Spinal cord (tissue), 10 donors: ENCODE measurements around the gene TGM1. TPM values are rescaled to one million over a fixed set of nuclear protein-coding genes. Genes with fewer than 3 reads are reported as not detected.
"Not testable (repeated sequence)": the region's sequence is repeated elsewhere in the genome, so short reads cannot be mapped to it uniquely, and the experiment has no call there.

Source experiments
- DNase-seq, 6 donors: peaks; one replicate each; pipeline versions ENCODE4 v3.0.0 to v3.0.0-alpha.2; 2013 to 2015; ENCODE audit warnings: low spot score in 6 of 6, low read depth in 4 of 6
- H3K27ac ChIP-seq: one replicate; pipeline ENCODE4 v1.5.1; 2013; ENCODE audit warnings: low read depth, low read length, control low read depth
- H3K27me3 ChIP-seq: one replicate; pipeline ENCODE4 v1.6.1; 2013; ENCODE audit warnings: low read length; ENCODE audit not compliant: control insufficient read depth, insufficient read depth
- H3K36me3 ChIP-seq: one replicate; pipeline ENCODE4 v1.6.1; 2013; ENCODE audit warnings: low read length; ENCODE audit not compliant: control insufficient read depth, insufficient read depth
- H3K4me1 ChIP-seq: one replicate; pipeline ENCODE4 v1.6.1; 2013; ENCODE audit warnings: low read length; ENCODE audit not compliant: control insufficient read depth, insufficient read depth
- H3K4me3 ChIP-seq: one replicate; pipeline ENCODE4 v1.5.1; 2013; ENCODE audit warnings: low read depth, low read length, control low read depth
- H3K9me3 ChIP-seq: one replicate; pipeline ENCODE4 v1.6.1; 2013; ENCODE audit warnings: low read length; ENCODE audit not compliant: control insufficient read depth, insufficient read depth
- WGBS: methylation state at CpG from one replicate; pipeline ENCODE4 v1.1.5; 2013; ENCODE audit warnings: missing lambda C conversion rate; ENCODE audit not compliant: insufficient coverage; 5-methylcytosine and 5-hydroxymethylcytosine counted together
- polyA plus RNA-seq, 2 donors: library from polyadenylated mRNA; unstranded; fragments of 120-200 nt; gene quantifications; one replicate each; pipeline ENCODE4 v1.2.1, GENCODE V29; 2013; ENCODE audit not compliant: insufficient read length in 2 of 2
- total RNA-seq, 2 donors: library from RNA; depleted of rRNA in 1 of 2; stranded (reverse); fragments of 120-200 nt in 1 of 2; fragments of >200 nt in 1 of 2; gene quantifications; one replicate each; pipeline versions ENCODE4 v1.2.3 to v1.2.4, GENCODE V29; 2013 to 2014
- donor health status: healthy.

The TGM1 gene
- total and polyA plus RNA-seq, 4 donors, result 0.99 to 6.2 (median 5.5) TPM

DNA sequence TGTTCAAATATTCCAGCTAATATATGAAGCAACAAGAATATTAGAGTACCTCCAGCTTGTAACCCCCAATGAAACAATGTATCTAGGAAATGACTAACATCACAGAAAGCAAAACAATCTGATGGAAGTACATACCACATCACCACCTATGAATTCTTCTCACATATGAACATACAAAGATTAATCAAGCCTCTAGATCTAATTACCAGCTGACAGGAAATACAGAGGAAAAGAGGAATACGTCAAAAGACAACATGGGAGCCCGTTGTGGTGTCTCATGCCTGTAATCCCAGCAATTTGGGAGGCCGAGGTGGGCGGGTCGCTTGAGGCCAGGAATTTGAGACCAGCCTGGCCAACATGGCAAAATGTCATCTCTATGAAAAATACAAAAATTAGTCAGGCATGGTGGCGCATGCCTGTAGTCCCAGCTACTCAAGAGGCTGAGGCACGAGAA, 38.3 kb downstream of the TGM1 start:
- peaks cover 10% of the 10 kb centered on the region for H3K36me3 ChIP-seq
- no peaks in the 10 kb centered on the region for H3K27me3 ChIP-seq
- no peak overlapping the region for H3K4me3 ChIP-seq
- DNase-seq, result no peak
- no peaks in the 10 kb centered on the region for H3K9me3 ChIP-seq
- H3K4me1 ChIP-seq, result no peaks in the 10 kb centered on the region
- H3K27ac ChIP-seq, result no peak overlapping the region
- 96% methylated on average over 7 of the region's 7 CpGs for WGBS

DNA sequence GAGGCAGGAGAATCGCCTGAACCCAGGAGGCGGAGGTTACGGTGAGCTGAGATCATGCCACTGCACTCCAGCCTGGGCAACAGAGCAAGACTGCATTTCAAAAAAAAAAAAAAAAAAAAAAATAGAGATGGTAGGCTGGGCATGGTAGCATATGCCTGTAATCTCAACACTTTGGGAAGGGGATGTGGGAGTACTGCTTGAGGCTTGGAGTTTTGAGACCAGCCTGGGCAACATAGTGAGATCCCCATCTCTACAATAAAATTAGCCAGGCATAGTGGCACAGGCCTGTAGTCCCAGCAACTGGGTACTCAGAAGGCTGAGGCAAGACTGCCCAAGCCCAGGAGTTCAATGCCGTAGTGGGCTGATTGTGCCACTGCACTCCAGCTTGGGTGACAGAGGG, 40.0 kb downstream of the TGM1 start:
- 100% methylated on average over 3 of the region's 4 CpGs for WGBS
- H3K4me3 ChIP-seq, result not testable (repeated sequence)

DNA sequence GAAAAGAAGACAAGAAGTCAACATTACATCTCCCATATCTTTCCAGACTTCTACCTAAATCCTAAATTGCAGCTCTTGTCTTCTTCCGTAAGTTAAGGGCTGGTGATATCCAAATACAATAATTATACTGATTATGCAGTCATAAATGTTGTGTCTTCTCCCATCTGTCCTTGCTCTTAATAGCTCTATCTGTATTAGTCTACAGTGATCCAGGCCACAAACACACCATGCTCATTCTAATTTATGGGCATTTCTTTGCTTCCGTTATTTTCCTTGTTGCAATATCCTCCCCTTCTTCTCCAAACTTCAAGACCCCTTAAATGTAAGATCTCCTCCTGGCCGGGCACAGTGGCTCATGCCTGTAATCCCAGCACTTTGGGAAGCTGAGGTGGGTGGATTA, 43.5 kb downstream of the TGM1 start:
- peaks cover 11% of the 10 kb centered on the region for H3K4me1 ChIP-seq
- H3K27ac ChIP-seq, result no peak overlapping the region
- H3K4me3 ChIP-seq, result no peak overlapping the region
- no peak for DNase-seq
- no peaks in the 10 kb centered on the region for H3K27me3 ChIP-seq
- no peaks in the 10 kb centered on the region for H3K9me3 ChIP-seq
- WGBS, result no CpG with 5 or more reads among the region's 3 CpGs
- peaks cover 4% of the 10 kb centered on the region for H3K36me3 ChIP-seq

More for the DNA sequence above, 40.0 kb downstream of the TGM1 start:
- not testable (repeated sequence) for DNase-seq, H3K4me1 ChIP-seq, H3K9me3 ChIP-seq, H3K27ac ChIP-seq, H3K27me3 ChIP-seq, H3K36me3 ChIP-seq

DNA sequence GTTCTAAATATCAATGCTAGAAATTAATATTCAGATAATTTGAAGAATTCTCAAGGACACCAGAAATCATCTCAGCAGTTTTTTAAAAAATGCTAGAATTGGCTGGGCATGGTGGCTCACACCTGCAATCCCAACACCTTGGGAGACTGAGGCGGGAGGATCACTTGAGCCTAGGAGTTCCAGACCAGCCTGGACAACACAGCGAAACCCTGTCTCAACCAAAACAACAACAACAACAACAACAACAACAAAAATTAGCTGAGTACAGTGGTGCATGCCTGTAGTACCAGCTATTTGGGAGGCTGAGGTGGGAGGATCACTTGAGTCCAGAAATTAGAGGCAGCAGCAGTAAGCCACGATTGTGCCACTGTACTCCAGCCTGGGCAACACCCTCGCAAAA, 43.9 kb downstream of the TGM1 start:
- peaks cover 12% of the 10 kb centered on the region for H3K4me1 ChIP-seq
- no peak for DNase-seq

DNA sequence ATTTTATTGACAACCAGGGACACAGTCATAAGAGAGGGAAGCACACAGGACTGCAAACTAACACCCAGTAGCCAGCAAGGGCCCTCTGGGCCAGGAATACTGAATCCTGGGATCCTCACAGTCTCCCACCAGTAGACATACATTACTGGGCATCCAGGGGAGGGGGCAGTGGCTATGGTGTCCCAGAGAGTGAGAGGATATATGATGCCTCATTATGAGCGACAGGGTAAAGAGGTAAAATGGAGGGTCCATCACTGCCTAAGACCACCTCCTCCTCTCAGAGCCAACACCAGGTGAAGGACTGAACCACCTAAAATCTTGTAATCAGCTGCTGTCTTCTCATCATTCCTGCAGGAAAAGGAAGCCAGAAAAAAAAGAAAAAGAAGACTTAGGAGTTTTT, 46.1 kb downstream of the TGM1 start:
- H3K4me3 ChIP-seq, H3K27me3 ChIP-seq, H3K36me3 ChIP-seq, H3K9me3 ChIP-seq, DNase-seq, H3K27ac ChIP-seq: not testable (repeated sequence)
- peaks cover 30% of the 10 kb centered on the region for H3K4me1 ChIP-seq
- WGBS, result no CpG with 5 or more reads among the region's 1 CpG

More for the DNA sequence above, 43.9 kb downstream of the TGM1 start:
- WGBS, result no CpG with 5 or more reads among the region's 4 CpGs
- H3K27me3 ChIP-seq, result no peaks in the 10 kb centered on the region
- H3K27ac ChIP-seq, result no peak overlapping the region
- no peak overlapping the region for H3K4me3 ChIP-seq
- no peaks in the 10 kb centered on the region for H3K9me3 ChIP-seq
- H3K36me3 ChIP-seq, result peaks cover 4% of the 10 kb centered on the region

DNA sequence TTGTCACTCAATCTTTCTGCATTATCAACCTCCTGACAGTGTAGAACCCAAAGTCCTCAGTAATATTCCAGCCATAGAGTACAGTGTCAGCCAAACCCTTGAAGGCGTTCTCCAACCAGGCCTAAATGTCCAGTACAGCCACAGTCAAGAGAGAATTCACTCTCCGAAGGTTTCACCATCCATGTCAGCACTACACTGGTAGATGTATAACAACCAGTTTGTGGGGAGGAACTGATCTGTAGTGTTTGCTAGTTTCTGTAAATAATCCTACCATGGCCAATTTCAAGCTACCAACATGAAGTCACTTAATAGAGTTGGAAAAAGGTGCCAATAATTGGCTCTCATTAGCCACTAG, 46.7 kb downstream of the TGM1 start:
- Histone ChIP-seq H3K9me3 (no peaks in the 10 kb centered on the region), H3K4me1 (peaks cover 32% of the 10 kb centered on the region), H3K4me3 (peak overlapping the region; percentile 96), H3K36me3 (peaks cover 5% of the 10 kb centered on the region), H3K27ac (peak overlapping the region; percentile 94), H3K27me3 (no peaks in the 10 kb centered on the region)
- no peak for DNase-seq
- 83% methylated on average over 1 of the region's 2 CpGs for WGBS

DNA sequence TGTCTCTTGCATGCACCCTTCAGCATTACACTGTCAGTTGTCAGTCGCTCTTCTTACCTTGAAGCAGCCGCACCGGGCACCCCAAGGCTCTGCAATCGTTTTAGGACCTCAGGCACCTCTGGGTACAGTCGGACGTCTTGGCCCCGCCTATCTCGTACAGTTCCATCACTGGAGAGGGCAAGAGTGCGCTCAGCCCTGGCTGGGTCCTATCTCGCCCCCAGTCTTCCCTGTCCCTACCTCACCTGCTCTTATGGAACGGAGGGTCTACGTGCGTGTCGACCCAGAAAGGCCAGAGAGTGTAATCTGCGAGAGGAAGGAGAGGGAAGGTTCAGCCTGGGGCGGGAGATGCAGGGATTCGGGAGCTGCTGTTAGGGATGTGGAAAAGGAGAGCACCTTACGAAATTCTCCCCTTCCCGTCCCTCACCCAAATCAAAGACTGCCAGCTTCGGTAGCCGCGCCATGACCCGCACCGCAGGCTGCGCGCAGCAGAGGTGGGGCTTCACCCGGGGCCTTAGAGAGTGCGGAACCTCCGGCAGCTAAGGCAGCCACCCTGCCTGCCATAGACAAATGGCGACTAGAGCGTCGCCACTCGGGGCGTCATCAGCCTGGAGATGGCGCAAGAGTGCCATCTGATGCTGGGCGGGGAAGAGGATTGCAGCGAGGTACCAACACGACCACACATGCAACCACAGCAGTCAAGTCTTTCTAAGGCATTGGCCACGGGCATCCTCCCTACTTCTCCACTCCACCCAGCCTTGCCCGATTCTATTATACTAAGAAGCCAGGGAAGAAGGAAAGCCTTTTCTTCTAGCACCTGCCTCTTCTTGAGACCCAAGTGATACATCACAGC, 47.3 kb downstream of the TGM1 start, which contains the start of gene MDP1:
Gene MDP1 (minus strand): TSS at position 572 of the 850 bp plus-strand sequence. CDS start 111 bp downstream, at position 461.
- DNase-seq, result peak; percentile 70 to 98 (median 84)
- Histone ChIP-seq H3K4me3 (peak within 1 kb of the TSS; percentile 96), H3K36me3 (peaks cover 11% of the 10 kb centered on the region), H3K27ac (peak within 1 kb of the TSS; percentile 94), H3K4me1 (peaks cover 34% of the 10 kb centered on the region), H3K9me3 (no peaks in the 10 kb centered on the region), H3K27me3 (no peaks in the 10 kb centered on the region)
- 0% methylated on average over 32 of the region's 40 CpGs for WGBS

DNA sequence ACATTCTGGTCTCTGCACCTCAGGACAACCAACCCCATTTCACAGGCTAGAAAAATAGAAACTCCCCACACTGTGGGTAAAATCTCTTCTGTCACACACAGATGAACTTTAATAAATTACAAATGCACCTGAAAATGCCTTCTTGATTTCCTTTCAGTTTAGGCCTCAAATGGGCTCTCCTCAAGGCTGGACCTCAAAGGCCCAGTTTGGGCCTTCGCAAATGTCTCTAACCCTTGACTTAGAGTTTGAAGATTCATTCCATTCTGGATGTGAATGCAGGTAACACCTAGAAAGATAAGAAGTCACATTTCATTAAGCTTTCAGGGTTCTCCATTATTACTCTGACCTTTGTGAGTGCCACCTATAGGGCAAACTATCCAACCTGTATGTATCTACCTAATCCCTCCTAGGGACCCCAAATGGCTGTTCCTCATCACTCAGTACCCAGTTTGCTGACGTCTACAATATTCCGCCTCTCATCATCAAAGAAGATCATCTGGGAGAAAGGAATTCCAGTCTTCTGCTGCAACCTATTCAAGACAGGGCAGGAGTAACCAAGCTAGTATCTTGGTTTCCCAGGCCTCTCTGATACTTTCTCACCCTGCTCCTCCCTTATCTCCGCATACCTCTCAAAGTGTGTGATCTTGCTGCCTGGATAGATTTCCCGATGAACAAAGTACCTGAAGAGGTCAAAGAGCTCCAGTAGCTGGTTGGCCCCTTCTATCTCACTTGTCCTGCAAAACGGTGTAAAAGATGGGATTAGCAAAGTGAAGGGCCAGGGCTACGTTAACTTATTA, 48.9 kb downstream of the TGM1 start:
- H3K9me3 ChIP-seq, result no peaks in the 10 kb centered on the region
- 91% methylated on average over 4 of the region's 7 CpGs for WGBS
- H3K27ac ChIP-seq, result peak overlapping the region; percentile 99
- DNase-seq, result no peak
- peak overlapping the region; percentile 95 for H3K4me3 ChIP-seq
- H3K27me3 ChIP-seq, result no peaks in the 10 kb centered on the region
- H3K36me3 ChIP-seq, result peaks cover 23% of the 10 kb centered on the region
- peaks cover 34% of the 10 kb centered on the region for H3K4me1 ChIP-seq

DNA sequence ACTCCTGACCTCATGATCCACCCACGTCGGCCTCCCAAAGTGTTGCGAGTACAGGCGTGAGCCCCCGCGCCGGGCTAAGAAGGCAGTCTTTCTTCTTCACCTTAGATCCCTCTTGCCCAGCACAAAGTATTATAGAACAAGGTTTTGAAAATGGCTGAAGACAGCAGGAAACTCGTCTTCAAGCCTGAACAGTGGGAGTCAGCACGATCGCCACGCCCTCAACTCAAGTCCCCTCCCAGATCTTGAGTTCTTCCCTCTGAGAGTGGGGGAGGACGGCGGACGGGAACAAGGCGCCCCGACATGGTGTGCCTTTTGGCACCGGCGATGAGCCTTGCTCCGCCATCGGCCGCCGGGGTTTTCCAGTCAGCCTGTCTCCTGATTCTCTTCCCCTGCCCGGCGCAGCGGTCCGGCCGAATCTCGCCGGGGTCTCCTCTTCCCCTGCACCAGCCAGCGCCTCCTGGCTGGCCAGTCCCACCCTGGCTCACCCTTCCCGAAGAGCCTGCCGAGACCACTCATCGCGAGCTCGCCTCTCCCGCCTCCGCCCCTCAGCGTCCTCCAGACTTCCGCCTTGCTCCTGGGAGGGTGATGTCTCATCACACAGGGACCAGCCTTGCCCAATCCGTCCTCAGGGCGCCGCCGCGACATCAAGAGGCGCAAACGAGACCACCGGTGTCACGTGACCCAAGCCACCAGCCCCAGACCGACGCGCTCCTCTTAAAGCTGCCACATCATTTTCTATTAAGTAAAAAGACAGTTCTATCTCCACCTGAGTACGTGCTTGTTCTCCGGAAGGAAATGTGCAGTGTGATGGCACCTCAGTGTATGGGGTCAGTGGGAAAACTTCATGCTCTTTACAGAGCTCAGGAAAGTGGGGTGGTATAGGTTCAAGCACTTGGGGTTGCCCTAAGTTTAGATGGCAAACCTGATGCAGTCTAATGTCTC, 49.8 kb downstream of the TGM1 start, which contains the start of gene CHMP4A:
Gene CHMP4A (minus strand): TSS at position 565 of the 942 bp plus-strand sequence. CDS start 49 bp downstream, at position 516.
- H3K9me3 ChIP-seq, result no peaks in the 10 kb centered on the region
- DNase-seq, result peak; percentile 89 to 99 (median 92)
- no peaks in the 10 kb centered on the region for H3K27me3 ChIP-seq
- peaks cover 34% of the 10 kb centered on the region for H3K4me1 ChIP-seq
- WGBS, result 0% methylated on average over 40 of the region's 53 CpGs
- H3K27ac ChIP-seq, result peak within 1 kb of the TSS; percentile 99
- peaks cover 30% of the 10 kb centered on the region for H3K36me3 ChIP-seq
- H3K4me3 ChIP-seq, result peak within 1 kb of the TSS; percentile 95
